ENCODE data around the gene TPCN1. TPM values are rescaled to one million over a fixed set of nuclear protein-coding genes. Genes with fewer than 3 reads are reported as not detected.

TPCN1 gene
- total and polyA plus RNA-seq, 2 of the 8 experiments (the other 6 are each of a cell fraction or from before 2014, with no cell fraction given): 14.9 to 21.4 TPM

DNA sequence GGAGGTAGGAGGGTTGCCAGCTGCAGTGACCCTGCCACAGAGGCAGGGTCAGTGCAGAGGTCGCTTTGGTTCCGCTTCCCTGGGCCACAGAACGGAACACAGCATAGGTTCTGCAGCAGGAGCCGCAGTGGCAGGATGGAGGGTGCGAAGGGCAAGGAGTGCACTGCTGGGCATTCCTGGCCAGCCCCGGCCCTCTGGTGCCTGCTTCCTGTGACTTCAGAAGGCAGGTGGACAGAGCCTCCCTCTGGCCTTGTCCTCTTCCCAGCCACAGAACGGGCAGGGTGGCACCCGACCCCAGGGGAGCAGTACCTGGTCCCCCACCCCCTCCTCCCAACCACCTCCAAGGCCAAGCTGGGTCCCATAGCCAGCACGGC is 75.9 kb downstream of the TPCN1 start:
- FAIRE-seq (no peak), DNase-seq (ENCODE audit: low read depth in 1 of 2, low spot score in 2 of 2) (no peak)
- Histone ChIP-seq H2BK5ac (ENCODE audit: low read depth, low read length) (no peak overlapping the region), H3K4me3 (ENCODE audit: extremely low read depth in 1 of 4, insufficient read depth in 2 of 4, low read depth in 3 of 4, low read length in 4 of 4) (no peak overlapping the region), H3K9me3 (ENCODE audit: insufficient read depth in 2 of 2, low read depth in 1 of 2, low read length in 1 of 2) (no peaks in the 10 kb centered on the region), H3K36me3 (ENCODE audit: control insufficient read depth in 2 of 4, insufficient read depth in 4 of 4, low read length in 3 of 4) (peaks cover 0 to 3% (median 0%) of the 10 kb centered on the region in 4 experiments; a peak in 2 of 8 replicates), H3K79me1 (ENCODE audit: low read depth, low read length) (no peaks in the 10 kb centered on the region), H2AFZ (ENCODE audit: low read length) (no peak overlapping the region), H3K27ac (ENCODE audit: low read depth, low read length) (no peak overlapping the region), H4K8ac (ENCODE audit: extremely low read depth, insufficient read depth, low read length) (no peak overlapping the region), H3K79me2 (ENCODE audit: control insufficient read depth in 1 of 2, insufficient read depth in 2 of 2, low read length in 2 of 2) (no peaks in the 10 kb centered on the region), H3K18ac (ENCODE audit: extremely low read depth, low read length) (no peak overlapping the region), H3K27me3 (replicated peaks in 1 of 4; ENCODE audit: control insufficient read depth in 3 of 4, extremely low read depth in 1 of 4, insufficient read depth in 3 of 4, low read length in 3 of 4) (no peaks in the 10 kb centered on the region), H3K4me1 (replicated peaks in 1 of 4; ENCODE audit: control insufficient read depth in 3 of 4, insufficient read depth in 4 of 4, low read length in 3 of 4) (peaks cover 0 to 9% (median 8%) of the 10 kb centered on the region in 4 experiments; a peak in 5 of 7 replicates), H2BK20ac (ENCODE audit: low read length) (no peak overlapping the region), H2BK120ac (replicated peaks; ENCODE audit: low read depth, low read length) (no peak overlapping the region), H4K20me1 (replicated peaks in 1 of 2; ENCODE audit: control insufficient read depth in 1 of 2, insufficient read depth in 2 of 2, low read length in 2 of 2) (peaks cover 0 to 2% of the 10 kb centered on the region in 2 experiments), H3K23ac (ENCODE audit: insufficient read length) (no peak overlapping the region), H3K4me2 (ENCODE audit: insufficient read depth in 1 of 2, low read depth in 2 of 2, low read length in 2 of 2) (no peak overlapping the region), H4K91ac (replicated peaks; ENCODE audit: insufficient read length, low read length) (no peak overlapping the region), H4K5ac (ENCODE audit: insufficient read length, low read depth, low read length) (no peak overlapping the region), H3K56ac (replicated peaks; ENCODE audit: insufficient read length, low read depth, low read length) (no peak overlapping the region), H3K14ac (ENCODE audit: insufficient read length) (no peak overlapping the region), H2AK5ac (ENCODE audit: low read depth, low read length) (no peak overlapping the region), H3K9ac (replicated peaks in 1 of 4; ENCODE audit: extremely low read depth in 1 of 4, low read depth in 3 of 4, low read length in 3 of 4) (no peak overlapping the region), H3K4ac (replicated peaks; ENCODE audit: insufficient read length, low read depth, low read length) (no peak overlapping the region), H3K23me2 (ENCODE audit: low read depth, low read length) (no peaks in the 10 kb centered on the region), H2BK12ac (ENCODE audit: low read depth, low read length) (no peak overlapping the region), H2BK15ac (ENCODE audit: low read length) (no peak overlapping the region)
- ChIA-PET CTCF (ENCODE audit: partially characterized antibody) (interaction anchor here (0.9 to 1.3 kb wide), 3 partner anchors 10 to 65 kb away, joined by 3 read pairs; no protein-coding TSS in a partner anchor), POLR2A (ENCODE audit: partially characterized antibody) (interaction anchor here (1.1 to 4.2 kb wide), 6 partner anchors 8 to 112 kb away, joined by 3 to 20 read pairs (median 4); partner anchors contain the start of genes DDX54, RITA1 and TPCN1)
- 90% methylated on average over 9 of the region's 9 CpGs; no CpG with 5 or more reads in 1 of the 2 experiments for WGBS, 2 experiments (ENCODE audit: extremely low coverage in 1 of 2, insufficient coverage in 1 of 2, insufficient read length in 1 of 2, insufficient replicate concordance in 2 of 2, low coverage in 1 of 2, low lambda C conversion rate in 2 of 2, missing lambda C conversion rate in 1 of 2)
- TF ChIP-seq, protein P1, sequence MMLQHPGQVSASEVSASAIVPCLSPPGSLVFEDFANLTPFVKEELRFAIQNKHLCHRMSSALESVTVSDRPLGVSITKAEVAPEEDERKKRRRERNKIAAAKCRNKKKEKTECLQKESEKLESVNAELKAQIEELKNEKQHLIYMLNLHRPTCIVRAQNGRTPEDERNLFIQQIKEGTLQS (IDR thresholded peaks at IDR 0.05; ENCODE audit: insufficient read depth, low read depth, low read length): no peak
- TF ChIP-seq TCF12 (IDR thresholded peaks at IDR 0.05; ENCODE audit: low read depth, low read length) (no peak), TAF1 (IDR thresholded peaks at IDR 0.05; ENCODE audit: low read depth, low read length) (no peak), TAF7 (optimal IDR thresholded peaks at IDR 0.05; ENCODE audit: borderline replicate concordance, low read depth, low read length) (no peak), POLR2A (IDR thresholded peaks at IDR 0.05; ENCODE audit: control extremely low read depth in 1 of 2, low read depth in 2 of 2, low read length in 2 of 2) (no peak), JUN (IDR thresholded peaks at IDR 0.05; ENCODE audit: low read depth, low read length) (no peak), POLR2AphosphoS5 (IDR thresholded peaks at IDR 0.05; ENCODE audit: low read depth, low read length) (no peak), GTF2F1 (IDR thresholded peaks at IDR 0.05; ENCODE audit: borderline replicate concordance, low read depth, low read length) (no peak), SP1 (IDR thresholded peaks at IDR 0.05; ENCODE audit: low read depth, low read length) (no peak), SRF (IDR thresholded peaks at IDR 0.05; ENCODE audit: low read depth, low read length) (no peak)
- TF ChIP-seq, protein P2, sequence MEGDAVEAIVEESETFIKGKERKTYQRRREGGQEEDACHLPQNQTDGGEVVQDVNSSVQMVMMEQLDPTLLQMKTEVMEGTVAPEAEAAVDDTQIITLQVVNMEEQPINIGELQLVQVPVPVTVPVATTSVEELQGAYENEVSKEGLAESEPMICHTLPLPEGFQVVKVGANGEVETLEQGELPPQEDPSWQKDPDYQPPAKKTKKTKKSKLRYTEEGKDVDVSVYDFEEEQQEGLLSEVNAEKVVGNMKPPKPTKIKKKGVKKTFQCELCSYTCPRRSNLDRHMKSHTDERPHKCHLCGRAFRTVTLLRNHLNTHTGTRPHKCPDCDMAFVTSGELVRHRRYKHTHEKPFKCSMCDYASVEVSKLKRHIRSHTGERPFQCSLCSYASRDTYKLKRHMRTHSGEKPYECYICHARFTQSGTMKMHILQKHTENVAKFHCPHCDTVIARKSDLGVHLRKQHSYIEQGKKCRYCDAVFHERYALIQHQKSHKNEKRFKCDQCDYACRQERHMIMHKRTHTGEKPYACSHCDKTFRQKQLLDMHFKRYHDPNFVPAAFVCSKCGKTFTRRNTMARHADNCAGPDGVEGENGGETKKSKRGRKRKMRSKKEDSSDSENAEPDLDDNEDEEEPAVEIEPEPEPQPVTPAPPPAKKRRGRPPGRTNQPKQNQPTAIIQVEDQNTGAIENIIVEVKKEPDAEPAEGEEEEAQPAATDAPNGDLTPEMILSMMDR (IDR thresholded peaks at IDR 0.05; ENCODE audit: control extremely low read depth in 1 of 3, insufficient read depth in 1 of 3, low read depth in 1 of 3, low read length in 3 of 3): no peak

All from H1 (cell line).